Activated gamma-delta T cell (primary cell): Measurements from ENCODE around the gene AVPR1B.
"Not testable (repeated sequence)": the region's sequence is repeated elsewhere in the genome, so short reads cannot be mapped to it uniquely, and the experiment has no call there.

ENCODE experiments used
- DNase-seq: peaks from one replicate; lab custom pipeline; 2025; lab: John Stamatoyannopoulos, UW

The AVPR1B gene

DNA sequence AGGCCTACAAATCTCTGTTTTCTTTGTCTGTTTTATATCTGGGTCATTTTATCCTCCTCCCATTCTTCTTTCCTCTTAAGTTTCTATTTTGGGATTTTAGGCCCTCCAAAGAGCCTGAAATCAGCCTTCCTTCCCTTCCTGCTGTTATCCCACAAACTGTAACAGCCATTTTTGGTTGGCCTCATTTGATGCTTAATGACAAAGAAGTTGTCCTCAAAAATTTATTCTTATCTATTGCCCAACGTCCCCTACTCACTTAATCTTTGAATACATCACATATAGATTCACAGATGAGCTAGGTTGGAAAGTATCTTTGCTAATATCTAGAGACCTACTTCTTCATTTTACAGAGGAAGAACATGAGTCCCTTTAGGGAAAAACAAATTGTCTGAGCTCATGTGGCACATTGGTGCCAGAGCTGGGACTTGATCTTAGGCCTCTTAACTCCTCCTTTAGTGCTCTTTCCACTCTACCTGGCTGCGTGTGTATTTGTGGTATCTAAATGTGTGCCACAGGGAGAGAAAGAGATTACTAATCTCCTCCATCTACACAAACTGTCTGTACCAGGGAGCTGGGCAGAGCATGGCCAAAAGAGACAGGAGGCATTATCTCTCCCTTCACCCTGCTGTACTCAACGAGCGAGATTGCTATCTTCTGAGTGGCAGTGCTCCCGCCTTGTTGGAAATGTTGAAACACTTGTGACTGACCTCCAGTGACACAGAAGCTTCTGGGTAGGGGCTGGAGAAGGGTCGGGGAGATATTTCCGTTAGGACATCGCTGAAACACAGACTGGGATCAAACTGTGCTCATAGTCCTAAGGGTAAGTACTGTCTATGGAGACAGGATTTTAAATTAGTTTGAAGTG is 34.1 kb downstream of the AVPR1B start:
- no peak for DNase-seq

DNA sequence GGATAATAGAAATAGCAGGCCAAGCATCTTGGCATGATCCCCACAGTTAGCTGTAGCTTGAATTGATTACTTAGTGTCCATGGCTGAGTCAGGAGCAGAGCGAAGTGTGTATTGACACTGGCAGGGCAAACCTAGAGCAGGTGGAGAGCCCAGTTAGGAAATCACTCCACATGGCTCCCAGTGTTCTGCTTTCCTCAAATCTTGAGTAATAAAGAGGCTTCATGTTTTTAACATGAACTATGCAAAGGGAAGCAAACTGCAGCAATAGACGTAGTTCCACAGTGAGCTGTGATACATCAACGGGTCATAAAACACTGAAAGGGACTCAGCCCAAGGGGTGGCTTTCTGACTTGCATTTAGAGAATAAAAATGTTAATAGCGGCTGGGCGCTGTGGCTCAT is 35.3 kb downstream of the AVPR1B start:
- no peak for DNase-seq

DNA sequence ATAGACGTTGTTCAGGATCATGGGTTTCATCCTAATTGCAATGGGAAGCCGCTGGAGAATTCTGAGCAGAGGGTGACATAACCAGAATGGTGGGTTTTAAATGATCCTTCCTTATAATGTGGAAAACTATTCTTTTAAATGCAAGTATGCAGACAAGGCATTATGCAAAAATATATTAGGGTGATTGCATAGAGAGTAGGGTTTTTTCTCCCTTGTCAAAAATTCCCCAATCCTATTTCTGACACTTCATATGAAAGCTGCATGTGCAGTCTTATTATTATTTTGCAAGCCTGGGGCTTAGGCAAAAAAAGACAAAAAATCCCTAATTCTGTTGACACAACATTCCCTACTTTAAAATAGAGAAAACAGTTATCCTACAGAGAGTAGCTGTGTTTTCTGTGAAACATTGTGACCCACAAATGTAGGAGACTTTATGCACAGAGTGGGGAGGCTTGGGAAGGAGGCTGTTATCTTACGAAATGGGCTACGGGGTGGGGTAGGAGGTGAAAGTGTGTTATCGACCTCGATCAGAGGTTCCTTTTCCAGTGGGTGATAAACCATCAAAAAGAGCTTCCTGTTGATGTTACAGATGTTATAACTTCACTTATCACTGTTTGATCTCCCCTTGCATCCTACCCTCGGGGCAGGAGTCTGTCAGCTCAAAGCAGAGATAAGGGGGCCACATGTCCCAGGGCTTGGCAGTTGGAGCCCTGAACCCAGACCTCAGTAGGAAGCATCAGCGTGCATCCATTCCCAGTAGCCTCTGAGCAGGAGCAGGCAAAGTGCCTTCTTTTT is 37.0 kb downstream of the AVPR1B start:
- no peak for DNase-seq

- DNase-seq, result no peak
These were observed 38.1 kb downstream of the AVPR1B start for GRCh38 chr1:206079135-206079534.

DNA sequence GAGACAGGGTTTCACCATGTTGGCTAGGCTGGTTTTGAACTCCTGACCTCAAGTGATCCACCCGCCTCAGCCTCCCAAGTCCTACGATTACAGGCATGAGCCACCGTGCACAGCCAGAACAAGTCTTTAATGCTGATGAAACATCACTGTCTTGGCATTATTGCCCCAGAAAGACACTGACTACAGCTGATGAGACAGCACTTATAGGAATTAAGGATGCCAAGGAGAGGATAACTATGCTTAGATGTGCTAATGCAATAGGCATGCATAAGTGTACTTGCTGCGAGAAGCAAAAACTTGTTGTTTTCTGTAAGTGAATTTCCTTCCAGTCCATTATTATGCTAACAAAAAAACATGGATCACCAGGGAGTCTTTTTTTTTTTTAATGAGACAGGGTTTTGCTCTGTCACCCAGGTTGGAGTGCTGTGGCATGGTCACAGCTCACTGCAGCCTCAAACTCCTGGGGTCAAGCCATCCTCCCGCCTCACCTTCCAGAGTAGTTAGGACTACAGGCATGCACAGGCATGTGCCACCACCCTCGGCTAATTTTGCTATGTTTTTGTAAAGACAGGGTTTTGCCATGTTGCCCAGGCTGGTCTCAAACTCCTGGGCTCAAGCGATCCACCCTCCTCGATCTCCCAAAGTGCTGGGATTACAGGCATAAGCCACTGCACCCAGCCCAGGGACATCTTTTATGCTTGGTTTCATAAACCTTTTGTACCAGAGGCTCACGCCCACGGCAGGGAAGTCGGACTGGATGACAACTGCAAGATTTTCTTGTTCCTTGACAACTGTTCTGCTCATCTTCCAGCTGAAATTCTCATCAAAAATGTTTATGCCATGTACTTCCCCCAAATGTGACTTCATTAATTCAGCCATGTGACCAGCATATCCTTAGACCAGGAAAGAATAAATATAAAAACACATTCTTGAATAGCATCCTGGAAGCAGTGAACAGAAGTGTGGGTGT is 41.1 kb downstream of the AVPR1B start:
- no peak for DNase-seq

DNA sequence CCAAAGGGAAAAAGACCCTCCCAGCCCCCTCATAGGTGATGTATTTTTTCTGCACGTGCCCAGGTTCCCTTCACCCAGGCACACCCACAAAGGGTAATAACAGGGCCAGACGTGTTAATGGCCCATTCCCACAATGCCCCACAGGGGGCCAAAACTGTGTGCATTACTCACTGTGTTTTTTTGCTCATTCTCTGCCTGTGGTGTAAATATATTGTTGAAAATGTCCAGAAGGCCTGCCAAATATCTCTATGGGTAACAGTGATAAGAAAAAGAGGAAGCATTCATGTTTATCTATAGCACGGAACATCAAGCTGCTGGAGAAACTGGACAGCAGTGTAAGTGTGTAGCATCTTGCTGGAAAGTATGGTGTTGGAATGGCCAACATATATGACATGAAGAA is 42.3 kb downstream of the AVPR1B start:
- DNase-seq, result no peak

DNA sequence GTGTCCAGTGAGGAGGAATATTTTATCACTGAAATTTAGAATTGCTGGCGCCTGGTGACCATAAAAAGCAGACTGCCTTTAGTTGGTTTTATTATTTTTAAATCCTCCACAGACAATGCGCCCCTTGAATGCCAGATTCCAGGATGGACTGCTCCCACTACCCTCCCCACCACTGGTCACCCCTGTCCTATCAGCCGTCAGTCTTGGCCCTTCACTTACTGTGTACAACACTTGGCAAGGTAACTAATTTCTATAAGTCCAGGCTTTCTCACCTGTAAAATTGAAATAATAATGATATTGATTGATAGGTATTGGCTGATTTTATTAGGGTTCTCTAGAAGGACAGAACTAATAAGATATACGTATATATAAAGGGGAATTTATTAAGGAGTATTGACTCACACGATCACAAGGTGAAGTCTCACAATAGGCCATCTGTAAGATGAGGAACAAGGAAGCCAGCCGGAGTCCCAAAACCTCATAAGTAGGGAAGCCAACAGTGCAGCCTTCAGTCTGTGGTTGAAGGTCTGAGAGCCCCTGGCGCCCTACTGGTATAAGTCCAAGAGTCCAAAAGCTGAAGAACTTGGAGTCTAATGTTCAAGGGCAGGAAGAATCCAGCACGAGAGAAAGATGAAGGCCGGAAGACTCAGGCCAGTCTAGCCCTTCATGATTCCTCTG is 46.4 kb downstream of the AVPR1B start:
- DNase-seq, result no peak

GRCh38 chr1:206068314-206068713 is 48.9 kb downstream of the AVPR1B start:
- DNase-seq, result no peak

GRCh38 chr1:206067486-206068227 is 49.5 kb downstream of the AVPR1B start:
- no peak for DNase-seq

GRCh38 chr1:206066479-206067171 is 50.6 kb downstream of the AVPR1B start:
- no peak for DNase-seq

- DNase-seq, result no peak
These were observed 51.5 kb downstream of the AVPR1B start for GRCh38 chr1:206065547-206066145.

GRCh38 chr1:206064501-206064900 is 52.7 kb downstream of the AVPR1B start:
- DNase-seq, result not testable (repeated sequence)

- DNase-seq, result not testable (repeated sequence)
These were observed 53.2 kb downstream of the AVPR1B start for GRCh38 chr1:206064001-206064400.

- no peak for DNase-seq
These were observed 54.7 kb downstream of the AVPR1B start for GRCh38 chr1:206062464-206062863.

DNA sequence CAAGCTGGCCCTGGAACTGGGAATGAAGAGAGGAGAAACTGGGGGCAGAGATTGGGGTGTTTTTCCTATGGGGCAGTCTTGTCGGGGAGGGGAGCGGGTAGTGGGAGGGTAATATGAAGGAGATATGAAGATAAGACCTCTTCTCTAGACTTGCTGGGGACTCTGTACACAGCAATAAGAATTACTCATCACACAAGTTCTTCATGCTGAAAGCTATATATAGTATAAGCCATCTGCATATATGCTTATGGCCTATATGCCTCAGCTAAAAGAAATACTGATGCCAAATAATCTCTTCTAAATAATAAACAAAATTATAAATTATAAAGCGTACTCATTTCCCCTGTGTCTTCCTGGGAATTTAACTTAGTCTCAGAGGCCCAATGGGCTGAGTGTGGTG is 56.3 kb downstream of the AVPR1B start:
- DNase-seq, result no peak
